Hematopoietic multipotent progenitor cell (in vitro differentiated cells): ENCODE data around the gene SFMBT2. TPM values are rescaled to one million over a fixed set of nuclear protein-coding genes. Genes with fewer than 3 reads are reported as not detected.

ENCODE experiments used
- DNase-seq, 3 donors: peaks; one replicate each; pipeline ENCODE4 v3.0.0-alpha.2; 2011 to 2015; ENCODE audit warnings: low read depth in 2 of 3, low spot score in 2 of 3
- total RNA-seq: library from RNA; depleted of rRNA; stranded (reverse); fragments of >200 nt; gene quantifications from one replicate; pipeline ENCODE4 v1.2.3, GENCODE V29; 2012

Gene SFMBT2
- total RNA-seq, 1 donor, result 4.3 TPM

DNA sequence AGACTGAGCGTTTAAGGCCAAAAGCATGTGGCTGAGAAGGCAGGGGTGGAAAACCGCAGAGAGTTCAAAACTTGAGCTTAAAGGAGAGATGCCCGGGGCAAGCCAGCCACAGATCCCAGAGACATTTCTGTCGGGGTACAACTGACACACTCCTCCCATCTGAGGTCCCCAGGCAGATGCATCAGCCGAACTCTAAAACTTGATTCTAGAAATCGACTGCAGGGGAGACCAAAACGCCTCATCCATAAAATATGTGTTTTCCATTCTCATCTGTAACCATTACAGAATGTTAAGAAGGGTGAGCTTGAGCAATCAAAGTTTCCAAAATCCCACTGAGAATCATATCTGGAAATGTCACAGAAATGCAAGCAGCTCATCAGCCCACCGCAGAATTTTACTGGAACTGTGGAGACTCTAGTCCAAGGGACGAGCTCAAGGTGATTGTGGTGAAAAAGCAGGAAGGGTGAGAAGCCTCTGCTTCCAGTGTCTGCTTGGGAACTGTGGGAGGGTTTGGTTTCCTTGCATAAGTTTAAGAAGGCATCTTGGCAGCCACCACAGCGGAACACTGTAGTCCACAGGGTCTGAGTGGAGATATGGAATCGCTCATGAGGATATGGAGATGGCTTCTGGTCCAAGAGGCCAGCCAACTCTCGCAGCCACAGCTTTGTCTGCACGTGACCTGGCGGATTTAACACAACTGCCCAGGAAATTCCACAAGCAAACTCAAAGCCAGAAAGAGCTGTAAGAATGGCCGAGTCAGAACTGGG lies 249.2 kb downstream of the SFMBT2 start:
- DNase-seq, result no peak

DNA sequence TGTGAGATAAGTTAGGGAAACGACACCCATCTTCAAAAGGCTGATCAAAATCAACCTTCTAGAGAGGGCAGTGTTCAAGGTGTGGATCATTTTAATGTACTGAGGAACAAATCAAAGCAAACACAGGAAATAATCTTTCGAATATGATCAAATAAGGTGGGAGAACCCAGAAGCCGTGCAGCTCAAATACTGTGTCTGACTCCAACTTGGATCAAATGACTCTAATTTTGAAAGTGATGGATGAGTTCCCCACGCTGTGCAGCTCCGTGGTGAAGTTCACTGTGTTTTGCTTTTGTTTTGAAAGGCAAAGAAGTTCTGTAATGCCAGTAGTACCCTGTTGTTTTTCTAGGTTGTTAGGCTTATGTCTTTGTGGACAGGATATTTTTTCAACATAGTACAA lies 250.9 kb downstream of the SFMBT2 start:
- DNase-seq, result no peak

DNA sequence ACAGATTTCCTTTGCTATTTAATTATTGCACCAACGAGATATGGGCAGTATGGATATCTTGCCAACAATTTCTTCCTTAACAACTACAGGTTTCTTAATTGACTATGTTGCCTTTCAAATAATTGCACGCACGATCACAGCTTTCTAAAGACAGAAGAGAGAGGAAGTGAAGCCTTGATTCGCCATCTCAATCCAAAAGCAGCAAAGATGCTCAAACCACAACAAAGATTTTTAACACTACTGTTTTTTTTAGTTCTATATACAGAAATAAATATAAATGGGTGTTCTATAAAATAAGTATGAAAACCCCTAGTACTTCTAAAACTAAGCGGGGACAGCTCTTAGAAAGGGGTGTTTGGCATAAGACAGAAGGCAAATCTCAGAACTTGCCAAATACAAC lies 251.3 kb downstream of the SFMBT2 start:
- DNase-seq, result no peak

DNA sequence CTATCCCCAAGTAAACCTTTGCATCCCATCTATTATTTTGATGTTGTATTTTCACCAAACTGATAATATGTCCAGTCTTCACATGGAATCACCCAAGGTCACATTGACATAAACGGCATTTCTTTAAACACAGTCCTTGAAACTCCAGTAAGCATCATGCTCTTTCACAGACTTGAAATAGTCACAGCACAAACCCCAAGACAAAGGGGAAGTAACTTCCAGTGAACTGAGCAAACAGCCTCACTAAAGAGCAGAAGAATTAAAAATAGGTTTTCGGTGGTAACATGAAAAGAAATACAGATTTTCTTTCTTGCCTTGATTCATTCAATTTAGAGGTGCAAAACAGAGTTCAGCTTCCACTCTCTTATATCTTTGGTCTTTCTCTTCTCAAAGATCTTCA lies 253.7 kb downstream of the SFMBT2 start:
- DNase-seq, result peak in 2 of 3 donors; percentile 14 to 49

DNA sequence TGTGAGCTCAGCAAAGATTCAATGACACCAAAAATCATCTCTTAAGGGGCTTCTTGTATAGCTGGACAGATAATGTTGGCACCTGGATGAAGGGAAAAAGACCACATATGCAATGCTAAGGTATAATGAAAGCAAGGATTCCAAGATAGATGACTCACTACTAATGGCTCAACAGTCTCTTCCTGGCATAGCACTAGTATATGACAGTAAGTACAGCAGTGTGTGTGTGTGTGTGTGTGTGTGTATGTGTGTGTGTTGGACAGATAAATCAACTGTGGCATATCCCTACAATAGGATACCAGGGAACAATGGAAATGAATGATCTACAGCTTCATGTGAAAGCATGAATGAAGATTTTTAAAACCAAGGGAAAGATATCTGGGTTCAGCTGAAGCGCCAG lies 257.1 kb downstream of the SFMBT2 start:
- DNase-seq, result no peak

DNA sequence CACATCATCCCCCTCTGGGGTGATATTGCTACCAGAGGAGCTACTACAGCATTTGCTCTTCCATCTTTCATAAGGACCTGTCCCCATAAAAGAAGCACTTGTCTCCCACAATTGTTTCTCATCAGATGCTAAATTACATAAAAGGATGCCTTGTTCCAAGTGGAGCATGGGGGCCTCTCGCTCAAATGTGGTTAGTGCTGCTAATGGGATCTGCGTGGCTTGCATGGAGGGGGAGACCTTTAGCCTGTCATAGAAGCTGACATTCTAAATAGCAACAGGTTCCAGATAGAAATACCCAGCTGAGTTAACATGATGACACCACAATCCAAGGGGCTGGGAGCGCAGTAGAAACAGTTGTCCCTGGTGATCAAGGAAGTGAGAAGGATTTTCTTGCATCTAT lies 257.9 kb downstream of the SFMBT2 start:
- DNase-seq, result no peak

DNA sequence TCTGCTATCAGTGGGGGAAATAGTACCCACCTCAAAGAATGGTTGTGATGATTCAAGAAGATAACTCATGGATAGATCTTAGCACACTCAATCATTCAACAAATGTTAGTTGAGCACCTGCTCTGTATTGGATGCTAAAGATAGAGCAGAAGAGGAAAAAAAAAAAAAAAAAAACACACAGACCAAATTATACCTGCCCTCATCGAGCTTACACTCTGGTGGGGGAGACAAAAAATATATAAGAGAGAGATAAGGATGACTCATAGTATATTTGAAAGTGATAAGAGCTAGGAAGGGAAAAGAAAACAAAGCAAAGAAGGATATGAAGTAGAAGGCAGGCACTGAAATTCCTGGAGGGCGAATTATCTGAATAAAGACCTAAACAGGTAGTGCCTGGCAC lies 258.5 kb downstream of the SFMBT2 start:
- DNase-seq, result no peak

DNA sequence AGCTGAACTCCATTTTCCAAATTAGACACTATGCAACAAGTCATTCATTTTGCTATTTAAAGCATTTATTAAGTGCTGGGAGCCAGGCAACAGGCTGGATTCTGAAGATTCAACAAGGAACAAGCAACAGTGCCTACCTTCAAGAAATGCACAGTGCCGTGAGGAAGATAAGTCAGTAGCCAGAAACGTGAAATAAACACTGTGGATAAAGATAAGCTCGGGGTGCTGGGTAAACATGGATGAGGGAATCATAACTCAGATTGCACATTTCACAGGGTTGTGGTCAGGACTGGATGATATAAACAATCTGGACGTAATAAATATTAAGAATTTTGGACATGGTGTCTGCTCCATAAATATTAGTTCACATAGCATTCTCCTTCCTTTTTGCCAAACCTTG lies 259.3 kb downstream of the SFMBT2 start:
- DNase-seq, result no peak

DNA sequence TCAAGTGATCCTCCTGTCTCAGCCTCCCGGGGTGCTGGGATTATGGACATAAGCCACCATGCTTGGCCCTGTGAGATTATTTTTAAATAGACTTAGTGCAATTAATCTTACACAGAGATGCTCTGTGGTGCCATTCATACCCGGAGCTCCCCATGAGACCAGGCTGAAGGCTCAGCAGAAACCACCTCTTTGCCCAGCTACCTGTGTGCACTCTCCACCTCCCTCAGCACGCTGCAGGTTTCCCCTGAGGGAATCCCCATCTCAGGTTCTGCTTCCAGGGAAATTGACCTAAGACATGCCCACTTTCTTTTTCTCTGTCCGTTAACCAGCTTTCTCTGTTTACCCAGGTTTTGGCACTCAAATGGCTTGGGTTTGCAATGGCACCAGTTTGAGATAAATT lies 260.5 kb downstream of the SFMBT2 start:
- no peak for DNase-seq

DNA sequence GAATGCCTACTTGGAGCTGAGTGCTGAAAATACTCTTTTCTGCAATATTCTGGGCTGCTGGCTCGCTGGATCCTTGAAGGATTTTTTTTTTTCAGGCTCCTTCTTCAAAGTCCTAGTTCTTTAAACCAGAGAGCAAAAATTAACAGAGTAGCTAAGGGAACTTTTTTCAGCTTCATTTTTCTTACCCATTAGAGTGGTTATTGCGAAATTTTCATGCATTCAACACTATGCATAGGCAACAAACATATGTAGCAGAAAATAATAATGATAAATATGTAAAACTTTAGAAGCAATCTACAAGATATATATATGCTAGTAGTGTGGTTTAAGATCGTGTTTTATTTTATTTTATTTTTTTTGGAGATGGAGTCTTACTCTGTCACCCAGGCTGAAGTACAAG lies 264.6 kb downstream of the SFMBT2 start:
- no peak for DNase-seq

DNA sequence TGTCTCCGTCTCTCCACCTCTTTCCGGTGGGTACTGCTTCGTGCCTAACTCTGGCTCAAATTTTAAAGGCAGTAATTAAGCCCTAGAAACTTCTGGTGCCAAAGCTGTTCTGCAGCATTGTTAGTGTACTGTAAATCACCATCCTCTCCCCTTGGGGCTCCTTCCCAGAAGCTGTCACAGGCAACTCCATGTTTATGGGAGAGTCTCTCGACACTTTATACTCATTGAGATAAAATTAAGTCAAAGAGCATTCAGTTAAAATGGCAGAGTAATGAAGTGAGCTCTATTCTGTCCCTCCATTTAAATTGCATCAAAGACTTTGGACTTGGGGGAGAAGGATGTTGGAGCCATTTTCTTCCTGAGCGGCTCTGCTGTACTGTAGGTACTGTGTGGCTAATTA lies 274.8 kb downstream of the SFMBT2 start:
- no peak for DNase-seq

DNA sequence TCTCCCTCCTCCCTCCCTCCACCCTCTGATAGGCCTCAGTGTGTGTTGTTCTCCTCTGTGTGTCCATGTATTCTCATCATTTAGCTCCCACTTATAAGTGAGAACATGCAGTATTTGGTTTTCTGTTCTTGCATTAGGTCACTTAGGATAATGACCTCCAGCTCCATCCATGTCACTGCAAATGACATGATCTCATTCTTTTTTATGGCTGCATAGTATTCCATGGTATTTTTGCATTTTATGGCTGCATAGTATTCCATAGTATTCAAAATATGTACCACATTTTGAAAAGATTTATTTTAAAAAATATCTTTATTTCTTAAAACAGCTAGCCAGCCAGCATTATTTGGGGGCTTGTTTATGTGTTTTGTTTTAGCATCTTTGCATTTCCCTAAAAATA lies 275.6 kb downstream of the SFMBT2 start:
- no peak for DNase-seq

DNA sequence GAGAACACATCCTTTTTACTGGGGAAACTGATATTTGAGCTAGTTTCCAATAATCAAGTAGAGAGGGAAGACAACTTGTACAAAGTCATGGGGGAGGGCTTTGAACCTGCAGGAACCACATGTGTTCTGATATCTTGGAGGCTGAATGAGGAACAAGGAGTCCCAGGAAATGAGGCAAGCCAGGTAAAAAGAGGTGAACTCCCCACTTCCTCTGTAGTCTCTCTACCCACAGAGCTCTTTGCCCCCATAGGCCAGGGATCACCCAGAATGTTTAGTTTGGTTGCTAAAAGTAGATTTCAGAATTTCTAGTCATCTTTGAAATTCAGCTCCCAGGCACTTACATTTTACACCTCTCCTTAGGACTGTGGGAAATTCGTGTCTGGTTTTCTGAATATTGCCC lies 276.4 kb downstream of the SFMBT2 start:
- DNase-seq, result no peak

DNA sequence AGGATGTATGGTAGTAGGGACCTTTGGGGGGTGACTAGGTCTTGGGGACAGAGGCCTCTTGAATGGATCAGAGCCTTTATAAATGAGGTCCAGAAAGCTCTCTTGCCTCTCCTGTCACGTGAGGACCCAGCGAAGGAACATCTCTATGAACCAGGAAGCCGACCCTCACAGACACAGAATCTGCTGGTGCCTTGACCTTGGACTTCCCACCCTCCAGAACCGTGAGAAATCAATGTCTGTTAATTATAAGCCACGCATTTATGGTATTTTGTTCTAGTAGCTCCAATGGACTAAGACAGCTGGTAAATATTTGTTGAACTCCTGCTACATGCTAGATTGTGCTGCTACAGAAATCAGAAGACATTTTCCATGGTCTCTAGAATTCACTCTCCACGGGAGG lies 276.9 kb downstream of the SFMBT2 start:
- DNase-seq, result no peak

DNA sequence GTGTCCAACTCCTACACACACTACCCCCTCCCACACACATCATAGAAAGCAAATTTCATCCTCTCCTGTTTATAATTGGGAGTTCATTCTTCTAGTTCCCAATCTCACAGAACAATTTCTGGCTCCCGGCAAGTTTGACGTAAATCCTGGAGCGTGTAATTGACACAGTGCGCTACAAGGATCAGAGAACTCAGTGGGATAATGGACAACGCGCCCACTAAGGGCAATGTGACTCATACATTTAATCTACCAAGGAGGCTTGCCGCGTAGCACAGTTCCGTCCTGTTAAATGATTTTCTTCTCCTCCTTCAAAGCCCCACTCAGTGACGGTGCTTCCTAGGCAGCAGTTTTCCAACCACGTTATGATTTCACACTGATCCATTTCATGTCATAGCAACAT lies 277.6 kb downstream of the SFMBT2 start:
- DNase-seq, result no peak

DNA sequence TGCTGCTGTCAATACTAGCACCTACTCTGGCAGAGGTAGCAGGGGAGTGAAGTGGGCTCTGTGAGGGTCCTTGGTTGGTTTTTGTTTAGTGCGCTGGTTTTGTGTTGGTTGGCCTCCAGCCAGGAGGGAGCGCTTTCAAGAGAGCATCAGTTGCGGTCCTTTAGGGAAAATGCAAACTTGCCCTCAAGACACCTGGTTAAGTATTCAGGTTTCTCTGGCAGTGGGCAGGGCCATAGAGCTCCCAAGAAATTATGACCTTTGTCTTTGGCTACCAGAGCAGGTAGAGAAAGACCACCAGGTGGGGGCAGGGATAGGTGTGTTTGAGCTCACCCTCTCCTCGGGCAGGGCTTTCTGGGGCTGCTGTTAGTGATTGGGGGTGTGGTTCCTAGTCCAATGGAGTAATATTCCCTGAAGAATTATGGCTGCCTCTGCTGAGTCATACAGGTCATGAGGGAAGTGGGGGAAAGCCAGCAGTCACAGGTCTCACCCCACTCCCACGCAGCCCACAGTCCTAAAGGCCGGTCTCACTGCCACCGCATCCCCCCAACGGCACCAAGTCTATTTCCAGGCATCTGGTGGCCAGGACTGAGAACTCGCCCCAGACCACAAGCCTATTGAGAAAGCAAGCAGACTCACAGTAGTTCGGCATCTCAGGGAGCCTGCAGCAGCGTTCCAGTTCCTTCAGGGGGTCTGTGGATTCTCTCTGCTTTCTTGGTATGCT lies 280.5 kb downstream of the SFMBT2 start:
- DNase-seq, result no peak

DNA sequence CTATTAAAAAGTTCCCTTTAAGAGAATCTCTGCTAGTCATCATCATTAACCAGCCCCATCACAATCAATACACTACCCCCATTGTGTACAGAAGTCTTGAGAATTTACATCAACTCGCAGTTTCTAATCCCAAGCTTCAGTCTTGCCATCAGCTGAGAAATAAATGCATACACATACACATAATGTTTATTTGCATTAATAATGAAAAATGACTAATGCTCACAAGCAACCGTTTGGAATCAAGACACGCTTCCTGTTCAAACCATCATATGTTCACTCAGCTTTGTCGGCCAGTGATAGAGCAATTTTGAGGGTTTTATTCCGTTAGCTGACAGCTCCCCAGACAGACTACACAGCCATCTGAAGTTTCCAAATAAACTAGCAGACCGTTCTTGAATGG lies 287.1 kb downstream of the SFMBT2 start:
- DNase-seq, result peak in 1 of 3 donors; percentile 46

DNA sequence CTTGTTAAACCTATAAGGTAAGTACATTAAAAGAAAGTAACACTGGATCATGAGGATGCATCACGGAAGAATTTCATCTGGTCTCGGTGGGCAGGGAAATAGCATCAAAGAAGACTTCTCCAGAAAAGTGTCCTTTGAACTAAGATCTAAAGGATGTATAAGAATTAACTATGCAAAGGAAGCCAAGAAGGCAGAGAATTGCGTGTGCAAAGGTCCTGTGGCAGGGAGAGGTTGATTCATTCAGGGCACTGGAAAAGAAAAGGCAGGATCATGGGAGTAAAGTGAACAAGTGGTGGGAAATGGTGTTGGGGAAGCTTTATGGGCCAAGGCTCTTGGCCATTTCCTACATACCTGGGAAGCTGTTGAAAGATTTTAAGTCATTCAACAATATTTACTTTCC lies 288.3 kb downstream of the SFMBT2 start:
- no peak for DNase-seq

DNA sequence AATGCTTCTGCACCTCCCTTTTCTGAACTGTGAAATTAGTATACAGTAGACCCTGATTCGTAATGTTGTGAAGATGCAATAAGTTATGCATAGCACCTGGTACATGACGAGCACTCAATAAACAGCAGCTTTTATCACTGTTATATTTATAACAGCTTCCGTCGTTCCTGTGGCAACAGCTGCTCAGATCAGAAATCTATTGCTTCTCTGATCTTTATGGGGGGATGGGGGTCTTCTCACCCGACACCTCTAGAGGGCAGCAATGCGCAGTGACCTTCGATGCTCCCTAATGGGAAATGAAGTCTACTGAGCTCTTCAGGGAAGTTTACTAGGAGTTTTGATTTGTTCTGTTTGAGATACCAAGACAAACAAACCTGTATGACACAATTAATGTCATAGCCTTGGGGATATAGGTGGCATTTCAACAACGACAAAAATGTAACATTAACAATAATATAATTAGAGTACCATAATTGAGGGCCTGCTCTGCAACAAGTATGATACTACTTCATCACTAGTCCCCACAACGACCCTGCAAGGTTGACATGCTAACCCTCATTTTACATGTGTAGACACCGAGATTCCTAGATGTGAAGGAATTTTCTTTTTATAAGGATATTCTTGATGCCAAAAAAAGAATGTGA lies 289.6 kb downstream of the SFMBT2 start:
- peak; percentile 34 to 82 (median 61) for DNase-seq

DNA sequence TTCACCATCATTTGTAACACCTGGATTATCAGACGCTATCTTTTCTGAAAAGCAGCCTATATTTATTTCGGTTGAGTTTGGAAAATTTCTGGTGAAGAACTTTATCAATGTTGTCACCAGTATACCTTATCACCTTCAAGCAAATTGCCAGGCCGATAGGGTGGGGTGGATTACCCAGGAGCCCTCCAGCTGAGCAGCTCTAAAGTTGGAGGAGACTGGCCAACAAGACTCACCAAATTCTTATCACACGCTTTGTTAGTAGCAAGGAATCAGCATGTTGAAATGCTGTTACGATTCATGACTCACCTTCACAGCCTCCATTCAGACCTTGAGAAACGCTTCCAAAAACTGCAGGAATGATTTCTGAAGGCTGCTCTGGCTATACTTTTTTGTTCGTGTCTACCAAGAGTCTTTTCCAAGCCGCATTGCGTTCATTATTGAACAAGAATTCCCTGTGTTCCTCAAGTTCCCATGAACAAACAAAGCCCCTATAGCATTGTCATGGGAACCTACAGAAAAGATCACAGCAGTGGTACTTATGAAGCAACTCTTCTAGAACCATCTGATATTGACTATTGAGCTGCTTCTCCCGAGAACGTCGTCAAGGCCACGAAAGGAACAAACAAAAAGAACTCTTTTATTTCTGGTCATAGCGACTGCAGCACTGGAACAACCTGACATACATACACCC lies 291.4 kb downstream of the SFMBT2 start:
- DNase-seq, result no peak
